Smooth muscle cell (in vitro differentiated cells): Measurements from ENCODE around the gene PCDH9. TPM values are rescaled to one million over a fixed set of nuclear protein-coding genes. Genes with fewer than 3 reads are reported as not detected.

Experiments
- DNase-seq: peaks from one replicate; lab custom pipeline; 2025; ENCODE audit not compliant: unreplicated experiment; lab: John Stamatoyannopoulos, UW
- H2AFZ ChIP-seq: fragments of 200-600 bp; sonication (generic); 2 replicates; pipeline ENCODE4 v1.6.0; 2016; ENCODE audit warnings: antibody characterized with exemption, low read depth, mild to moderate bottlenecking
- H3F3A ChIP-seq: fragments of 200-600 bp; sonication (generic); 2 replicates; pipeline ENCODE4 v1.6.0; 2017; ENCODE audit warnings: antibody characterized with exemption, low read depth
- H3K27ac ChIP-seq: fragments of 200-600 bp; sonication (generic); 2 replicates; pipeline ENCODE4 v1.5.1; 2016; ENCODE audit warnings: low read depth, mild to moderate bottlenecking
- H3K27me3 ChIP-seq: fragments of 200-600 bp; sonication (generic); 2 replicates; pipeline ENCODE4 v1.6.1; 2016; ENCODE audit warnings: low read depth, mild to moderate bottlenecking
- H3K36me3 ChIP-seq: fragments of 200-600 bp; sonication (generic); 2 replicates; pipeline ENCODE4 v1.5.1; 2016; ENCODE audit warnings: low read depth
- H3K4me1 ChIP-seq: fragments of 200-600 bp; sonication (generic); 2 replicates; pipeline ENCODE4 v1.5.1; 2016; ENCODE audit warnings: low read depth
- H3K4me2 ChIP-seq: fragments of 200-600 bp; sonication (generic); 2 replicates; pipeline ENCODE4 v1.6.0; 2016; ENCODE audit warnings: mild to moderate bottlenecking
- H3K4me3 ChIP-seq: fragments of 200-600 bp; sonication (generic); 2 replicates; pipeline ENCODE4 v1.5.1; 2016; ENCODE audit warnings: mild to moderate bottlenecking
- H3K79me2 ChIP-seq: fragments of 200-600 bp; sonication (generic); 2 replicates; pipeline ENCODE4 v1.6.0; 2016; ENCODE audit warnings: low read depth, mild to moderate bottlenecking
- H3K9ac ChIP-seq: fragments of 200-600 bp; sonication (generic); 2 replicates; pipeline ENCODE4 v1.6.0; 2016; ENCODE audit warnings: low read depth
- H3K9me3 ChIP-seq: fragments of 200-600 bp; sonication (generic); replicated peaks from 2 replicates; pipeline ENCODE4 v1.5.1; 2016; ENCODE audit warnings: low read depth
- H4K20me1 ChIP-seq: fragments of 200-600 bp; sonication (generic); 2 replicates; pipeline ENCODE4 v1.6.0; 2016; ENCODE audit warnings: low read depth
- CTCF ChIP-seq: fragments of 200-600 bp; sonication (generic); IDR thresholded peaks from 2 replicates; pipeline ENCODE4 v1.5.1; 2017; ENCODE audit warnings: borderline replicate concordance, mild to moderate bottlenecking, antibody characterized with exemption; ENCODE audit not compliant: insufficient read depth, poor library complexity, severe bottlenecking
- WGBS: methylation state at CpG from one replicate; pipeline ENCODE4 v1.1.7; 2016; ENCODE audit warnings: low lambda C conversion rate; 5-methylcytosine and 5-hydroxymethylcytosine counted together
- polyA plus RNA-seq: library from polyadenylated mRNA; unstranded; fragments of >200 nt; fragmentation: Nextera tagmentation; extraction: Ambion mirVana; gene quantifications from 2 replicates; pipeline ENCODE4 v1.2.1, GENCODE V29; 2016
- total RNA-seq: library from RNA; depleted of rRNA; stranded (reverse); fragments of >200 nt; gene quantifications from 2 replicates; pipeline ENCODE4 v1.2.3, GENCODE V29; 2014

Gene PCDH9
- total and polyA plus RNA-seq, 2 experiments from 2014 or later = 0.65 to 1.9 TPM

- no peak for DNase-seq
- 90% methylated on average over 1 of the region's 1 CpG for WGBS
Measured at GRCh38 chr13:66855131-66855530, 375.0 kb downstream of the PCDH9 start.

GRCh38 chr13:66853564-66853963 lies 376.6 kb downstream of the PCDH9 start:
- H3F3A ChIP-seq = no peaks in the 10 kb centered on the region
- no peaks in the 10 kb centered on the region for H3K79me2 ChIP-seq
- H3K36me3 ChIP-seq = no peaks in the 10 kb centered on the region
- H3K9ac ChIP-seq = no peak overlapping the region
- H3K4me3 ChIP-seq = no peak overlapping the region
- H3K9me3 ChIP-seq = no peaks in the 10 kb centered on the region
- no peak overlapping the region for H3K4me2 ChIP-seq
- no peak for TF ChIP-seq CTCF
- no peak for DNase-seq
- H3K27me3 ChIP-seq = no peaks in the 10 kb centered on the region
- H3K4me1 ChIP-seq = no peaks in the 10 kb centered on the region
- no peak overlapping the region for H3K27ac ChIP-seq
- H4K20me1 ChIP-seq = no peaks in the 10 kb centered on the region
- H2AFZ ChIP-seq = no peak overlapping the region

More at GRCh38 chr13:66855131-66855530, 375.0 kb downstream of the PCDH9 start:
- H3K9me3 ChIP-seq = no peaks in the 10 kb centered on the region
- no peak overlapping the region for H3K4me3 ChIP-seq
- H3K27ac ChIP-seq = no peak overlapping the region
- no peaks in the 10 kb centered on the region for H3K36me3 ChIP-seq
- TF ChIP-seq CTCF = no peak
- H3F3A ChIP-seq = no peaks in the 10 kb centered on the region
- H2AFZ ChIP-seq = peak overlapping the region; percentile 34
- no peaks in the 10 kb centered on the region for H3K79me2 ChIP-seq
- no peaks in the 10 kb centered on the region for H4K20me1 ChIP-seq
- H3K4me2 ChIP-seq = no peak overlapping the region
- H3K27me3 ChIP-seq = no peaks in the 10 kb centered on the region
- no peaks in the 10 kb centered on the region for H3K4me1 ChIP-seq
- H3K9ac ChIP-seq = no peak overlapping the region

GRCh38 chr13:66849706-66850105 lies 380.4 kb downstream of the PCDH9 start:
- no peak overlapping the region for H3K4me3 ChIP-seq
- no peaks in the 10 kb centered on the region for H3F3A ChIP-seq
- H3K4me2 ChIP-seq = no peak overlapping the region
- no peak for TF ChIP-seq CTCF
- no peak for DNase-seq
- no peaks in the 10 kb centered on the region for H3K79me2 ChIP-seq
- H2AFZ ChIP-seq = no peak overlapping the region
- no peaks in the 10 kb centered on the region for H3K4me1 ChIP-seq
- H4K20me1 ChIP-seq = no peaks in the 10 kb centered on the region
- no peaks in the 10 kb centered on the region for H3K27me3 ChIP-seq
- no peaks in the 10 kb centered on the region for H3K36me3 ChIP-seq
- WGBS = 76% methylated on average over 4 of the region's 4 CpGs
- no peak overlapping the region for H3K27ac ChIP-seq
- no peaks in the 10 kb centered on the region for H3K9me3 ChIP-seq
- H3K9ac ChIP-seq = no peak overlapping the region

GRCh38 chr13:66847541-66847940 lies 382.6 kb downstream of the PCDH9 start:
- H3K4me2 ChIP-seq = no peak overlapping the region
- no peaks in the 10 kb centered on the region for H3K4me1 ChIP-seq
- 89% methylated on average over 6 of the region's 6 CpGs for WGBS
- no peaks in the 10 kb centered on the region for H3K27me3 ChIP-seq
- TF ChIP-seq CTCF = no peak
- no peaks in the 10 kb centered on the region for H3F3A ChIP-seq
- H2AFZ ChIP-seq = no peak overlapping the region
- H3K27ac ChIP-seq = no peak overlapping the region
- DNase-seq = no peak
- no peaks in the 10 kb centered on the region for H3K79me2 ChIP-seq
- no peak overlapping the region for H3K9ac ChIP-seq
- no peaks in the 10 kb centered on the region for H3K36me3 ChIP-seq
- H3K9me3 ChIP-seq = no peaks in the 10 kb centered on the region
- H4K20me1 ChIP-seq = no peaks in the 10 kb centered on the region
- no peak overlapping the region for H3K4me3 ChIP-seq
